Gastrocnemius medialis (tissue), 4 donors: ENCODE measurements around the gene BCOR.

Experiments used
- POLR2A ChIP-seq, 2 donors: fragments of 450-650 bp; IDR thresholded peaks; one replicate each; pipeline ENCODE4 v1.6.1; 2017; ENCODE audit warnings: antibody characterized with exemption in 2 of 2, mild to moderate bottlenecking in 2 of 2, moderate library complexity in 2 of 2
- TF ChIP-seq, protein P1 (sequence below), 5 experiments: fragments of 450-650 bp in 3 of 5; fragments of 200-600 bp in 2 of 5; sonication (generic) in 2 of 5; IDR thresholded peaks in 4 of 5; conservative IDR thresholded peaks in 1 of 5; 1 replicate in 4 of 5; 2 replicates in 1 of 5; pipeline ENCODE4 v1.5.1; 2016 to 2019; ENCODE audit warnings: antibody characterized with exemption in 5 of 5, mild to moderate bottlenecking in 3 of 5, moderate library complexity in 3 of 5

- no peak for TF ChIP-seq POLR2A (IDR thresholded peaks at IDR 0.05)
- TF ChIP-seq, protein P1, sequence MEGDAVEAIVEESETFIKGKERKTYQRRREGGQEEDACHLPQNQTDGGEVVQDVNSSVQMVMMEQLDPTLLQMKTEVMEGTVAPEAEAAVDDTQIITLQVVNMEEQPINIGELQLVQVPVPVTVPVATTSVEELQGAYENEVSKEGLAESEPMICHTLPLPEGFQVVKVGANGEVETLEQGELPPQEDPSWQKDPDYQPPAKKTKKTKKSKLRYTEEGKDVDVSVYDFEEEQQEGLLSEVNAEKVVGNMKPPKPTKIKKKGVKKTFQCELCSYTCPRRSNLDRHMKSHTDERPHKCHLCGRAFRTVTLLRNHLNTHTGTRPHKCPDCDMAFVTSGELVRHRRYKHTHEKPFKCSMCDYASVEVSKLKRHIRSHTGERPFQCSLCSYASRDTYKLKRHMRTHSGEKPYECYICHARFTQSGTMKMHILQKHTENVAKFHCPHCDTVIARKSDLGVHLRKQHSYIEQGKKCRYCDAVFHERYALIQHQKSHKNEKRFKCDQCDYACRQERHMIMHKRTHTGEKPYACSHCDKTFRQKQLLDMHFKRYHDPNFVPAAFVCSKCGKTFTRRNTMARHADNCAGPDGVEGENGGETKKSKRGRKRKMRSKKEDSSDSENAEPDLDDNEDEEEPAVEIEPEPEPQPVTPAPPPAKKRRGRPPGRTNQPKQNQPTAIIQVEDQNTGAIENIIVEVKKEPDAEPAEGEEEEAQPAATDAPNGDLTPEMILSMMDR (IDR thresholded peaks at IDR 0.05 in 4 of 5, conservative IDR thresholded peaks at IDR 0.05 in 1 of 5), result no peak
These were observed 34.2 kb downstream of the BCOR start for GRCh38 chrX:40063555-40063954.
